Hematopoietic multipotent progenitor cell treated with erythropoietin and hydrocortisone succinate and interleukin-3 and kit ligand, for 15 days (in vitro differentiated cells): ENCODE measurements around the gene PRPF39.
"Not testable (repeated sequence)": the region's sequence is repeated elsewhere in the genome, so short reads cannot be mapped to it uniquely, and the experiment has no call there.

Experiments used
- DNase-seq: peaks from one replicate; pipeline ENCODE4 v3.0.0-alpha.2; 2015; ENCODE audit warnings: low spot score

PRPF39 gene

GRCh38 chr14:45136399-45136798 is 52.5 kb downstream of the PRPF39 start:
- DNase-seq = no peak

- DNase-seq = no peak
Observed at GRCh38 chr14:45140661-45141187, 56.8 kb downstream of the PRPF39 start.

- not testable (repeated sequence) for DNase-seq
Observed at GRCh38 chr14:45142083-45142482, 58.2 kb downstream of the PRPF39 start.

DNA sequence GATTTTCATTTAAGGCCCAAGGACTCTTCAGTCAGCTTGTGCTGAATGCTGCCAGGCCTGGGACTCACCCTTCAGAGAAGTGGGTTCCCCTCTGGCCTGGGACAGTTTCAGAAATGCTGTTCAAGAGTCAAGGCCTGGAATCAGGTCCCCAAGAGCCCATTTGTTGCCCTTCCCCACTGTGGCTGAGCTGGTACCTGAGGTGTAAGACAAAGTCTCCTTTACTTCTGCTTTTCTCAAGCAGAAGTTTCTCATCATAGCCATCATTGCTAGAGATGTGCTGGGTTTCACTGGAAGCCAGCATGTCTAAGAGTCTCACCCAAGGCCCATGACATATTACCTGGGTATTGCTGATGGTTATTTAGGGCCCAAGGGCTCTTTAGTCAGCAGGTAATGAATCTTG is 60.7 kb downstream of the PRPF39 start:
- DNase-seq = no peak

DNA sequence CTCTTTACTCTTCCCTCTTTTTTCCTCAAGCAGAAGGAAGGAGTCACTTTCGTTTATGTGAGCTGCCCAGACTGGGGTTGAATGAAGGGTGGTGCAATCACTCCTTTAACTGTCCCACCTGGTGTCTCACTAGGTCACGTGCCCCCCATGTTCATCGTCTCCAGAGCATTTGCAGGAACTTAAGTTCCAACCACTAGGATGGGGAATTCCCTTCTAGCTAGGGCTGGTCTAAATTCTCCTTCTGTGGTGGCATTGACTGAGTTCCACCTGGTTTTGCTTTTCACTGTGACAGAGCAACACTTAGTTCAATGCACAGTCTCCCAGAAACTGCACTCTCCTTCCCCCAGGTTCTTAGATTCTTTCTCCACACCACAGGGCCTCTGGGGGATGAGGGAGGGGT is 61.3 kb downstream of the PRPF39 start:
- no peak for DNase-seq

GRCh38 chr14:45149602-45150001 is 65.7 kb downstream of the PRPF39 start:
- DNase-seq = no peak

DNA sequence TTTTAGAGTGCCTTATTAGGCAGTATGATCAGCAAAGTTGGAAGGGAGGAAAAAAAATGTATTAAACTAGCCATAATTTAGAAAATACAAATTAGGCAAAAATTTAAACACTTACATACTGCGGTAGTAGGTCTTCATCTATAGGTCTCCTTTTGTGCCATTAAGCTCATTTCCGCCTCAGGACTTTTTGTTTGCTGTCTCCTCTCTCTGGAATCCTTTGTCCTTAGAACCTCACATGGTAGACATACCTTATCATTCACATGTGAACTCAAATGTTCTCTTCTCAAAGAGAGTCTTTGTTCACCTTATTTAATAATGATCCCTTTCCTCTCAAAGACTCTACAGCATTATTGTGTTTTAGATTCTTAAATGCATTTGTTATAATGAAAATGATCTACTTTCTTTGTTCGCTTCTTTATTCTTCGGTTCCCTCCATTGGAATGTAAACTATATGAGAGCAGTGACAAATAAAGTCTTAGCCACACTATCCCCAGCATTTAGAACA is 66.5 kb downstream of the PRPF39 start:
- DNase-seq = no peak

- DNase-seq = no peak
Observed at GRCh38 chr14:45156067-45156466, 72.2 kb downstream of the PRPF39 start.
